Ectodermal cell (in vitro differentiated cells): Measurements from ENCODE around the gene KIF9.
"Not testable (repeated sequence)": the region's sequence is repeated elsewhere in the genome, so short reads cannot be mapped to it uniquely, and the experiment has no call there.

Experiments
- H3K27ac ChIP-seq: 2 replicates; pipeline ENCODE4 v1.7.0; 2013; ENCODE audit warnings: mild to moderate bottlenecking, low read depth, low read length; ENCODE audit not compliant: insufficient read depth, poor library complexity, severe bottlenecking
- H3K27me3 ChIP-seq: 2 replicates; pipeline ENCODE4 v1.7.0; 2013; ENCODE audit warnings: mild to moderate bottlenecking, low read length; ENCODE audit not compliant: insufficient read depth, control insufficient read depth, poor library complexity, severe bottlenecking
- H3K36me3 ChIP-seq: one replicate; pipeline ENCODE4 v1.7.0; 2013; ENCODE audit warnings: low read length; ENCODE audit not compliant: control insufficient read depth, insufficient read depth
- H3K4me1 ChIP-seq: one replicate; pipeline ENCODE4 v1.7.0; 2013; ENCODE audit warnings: low read length; ENCODE audit not compliant: control insufficient read depth, insufficient read depth
- H3K4me3 ChIP-seq: 2 replicates; pipeline ENCODE4 v1.7.0; 2013; ENCODE audit warnings: low read depth, low read length, control low read depth; ENCODE audit not compliant: insufficient read depth
- H3K9me3 ChIP-seq: 2 replicates; pipeline ENCODE4 v1.7.0; 2013; ENCODE audit warnings: mild to moderate bottlenecking, low read length, moderate library complexity; ENCODE audit not compliant: control insufficient read depth
- WGBS, 2 experiments: methylation state at CpG; one replicate each; pipeline ENCODE4 v1.1.7; 2013; ENCODE audit warnings: missing lambda C conversion rate in 2 of 2; 5-methylcytosine and 5-hydroxymethylcytosine counted together

The KIF9 gene

GRCh38 chr3:47313341-47314055 lies 30.9 kb upstream of the KIF9 start:
- Histone ChIP-seq H3K4me1 (no peaks in the 10 kb centered on the region), H3K4me3 (no peak overlapping the region), H3K9me3 (no peaks in the 10 kb centered on the region), H3K27me3 (no peaks in the 10 kb centered on the region), H3K27ac (no peak overlapping the region), H3K36me3 (no peaks in the 10 kb centered on the region)
- 93 to 94% methylated on average over 1 of the region's 1 CpG for WGBS, 2 experiments

- no peak overlapping the region for H3K4me3 ChIP-seq
- no peaks in the 10 kb centered on the region for H3K9me3 ChIP-seq
- H3K4me1 ChIP-seq: no peaks in the 10 kb centered on the region
- no peak overlapping the region for H3K27ac ChIP-seq
- no peaks in the 10 kb centered on the region for H3K36me3 ChIP-seq
- no peaks in the 10 kb centered on the region for H3K27me3 ChIP-seq
- 92 to 93% methylated on average over 4 of the region's 4 CpGs for WGBS, 2 experiments
Measured at GRCh38 chr3:47310391-47310790, 27.8 kb upstream of the KIF9 start.

GRCh38 chr3:47309231-47309630 lies 26.6 kb upstream of the KIF9 start:
- H3K4me3 ChIP-seq, H3K27ac ChIP-seq, H3K27me3 ChIP-seq, H3K36me3 ChIP-seq, H3K9me3 ChIP-seq, H3K4me1 ChIP-seq: not testable (repeated sequence)
- 95 to 96% methylated on average over 28 of the region's 28 CpGs for WGBS, 2 experiments

GRCh38 chr3:47306022-47306421 lies 23.4 kb upstream of the KIF9 start:
- Histone ChIP-seq H3K9me3 (no peaks in the 10 kb centered on the region), H3K36me3 (no peaks in the 10 kb centered on the region), H3K4me1 (no peaks in the 10 kb centered on the region), H3K27ac (no peak overlapping the region), H3K4me3 (no peak overlapping the region), H3K27me3 (no peaks in the 10 kb centered on the region)
- WGBS, 2 experiments: 82 to 100% methylated on average over 1 to 2 of the region's 2 CpGs

- Histone ChIP-seq H3K4me1 (no peaks in the 10 kb centered on the region), H3K27me3 (no peaks in the 10 kb centered on the region), H3K36me3 (no peaks in the 10 kb centered on the region), H3K27ac (peak overlapping the region; percentile 20), H3K9me3 (no peaks in the 10 kb centered on the region), H3K4me3 (no peak overlapping the region)
Measured at GRCh38 chr3:47301456-47301855, 18.9 kb upstream of the KIF9 start.

GRCh38 chr3:47299381-47300318 lies 17.1 kb upstream of the KIF9 start:
- H3K36me3 ChIP-seq: no peaks in the 10 kb centered on the region
- no peak overlapping the region for H3K27ac ChIP-seq
- H3K27me3 ChIP-seq: no peaks in the 10 kb centered on the region
- WGBS, 2 experiments: 89 to 94% methylated on average over 7 to 8 of the region's 9 CpGs
- no peaks in the 10 kb centered on the region for H3K9me3 ChIP-seq
- H3K4me3 ChIP-seq: no peak overlapping the region
- H3K4me1 ChIP-seq: no peaks in the 10 kb centered on the region

GRCh38 chr3:47298439-47298838 lies 15.8 kb upstream of the KIF9 start:
- WGBS, 2 experiments: 100% methylated on average over 1 to 3 of the region's 3 CpGs
- Histone ChIP-seq H3K27ac (no peak overlapping the region), H3K4me1 (no peaks in the 10 kb centered on the region), H3K36me3 (no peaks in the 10 kb centered on the region), H3K4me3 (no peak overlapping the region), H3K9me3 (no peaks in the 10 kb centered on the region), H3K27me3 (no peaks in the 10 kb centered on the region)

- 91 to 92% methylated on average over 2 of the region's 2 CpGs for WGBS, 2 experiments
- Histone ChIP-seq H3K4me3 (no peak overlapping the region), H3K27ac (no peak overlapping the region), H3K4me1 (no peaks in the 10 kb centered on the region), H3K36me3 (no peaks in the 10 kb centered on the region), H3K9me3 (no peaks in the 10 kb centered on the region), H3K27me3 (no peaks in the 10 kb centered on the region)
Measured at GRCh38 chr3:47296562-47297302, 14.1 kb upstream of the KIF9 start.

- H3K36me3 ChIP-seq: no peaks in the 10 kb centered on the region
Measured at GRCh38 chr3:47295976-47296375, 13.4 kb upstream of the KIF9 start.

GRCh38 chr3:47295322-47295721 lies 12.7 kb upstream of the KIF9 start:
- Histone ChIP-seq H3K9me3 (no peaks in the 10 kb centered on the region), H3K36me3 (no peaks in the 10 kb centered on the region), H3K4me1 (no peaks in the 10 kb centered on the region), H3K27me3 (no peaks in the 10 kb centered on the region), H3K27ac (no peak overlapping the region), H3K4me3 (no peak overlapping the region)
- 84 to 93% methylated on average over 2 of the region's 2 CpGs for WGBS, 2 experiments

More at GRCh38 chr3:47295976-47296375, 13.4 kb upstream of the KIF9 start:
- Histone ChIP-seq H3K4me1 (no peaks in the 10 kb centered on the region), H3K4me3 (no peak overlapping the region), H3K27me3 (no peaks in the 10 kb centered on the region), H3K9me3 (no peaks in the 10 kb centered on the region), H3K27ac (no peak overlapping the region)
- 95 to 96% methylated on average over 6 of the region's 6 CpGs for WGBS, 2 experiments
